ENCODE measurements around the gene ANKRD34B.

Gene ANKRD34B

GRCh38 chr5:80541392-80541791 is 28.7 kb downstream of the ANKRD34B start:
- no peak overlapping the region for H3K4me3 Mint-ChIP-seq
- H3K4me1 Mint-ChIP-seq (ENCODE audit: low read depth): no peaks in the 10 kb centered on the region
- H3K9me3 Mint-ChIP-seq: no peaks in the 10 kb centered on the region
- no peaks in the 10 kb centered on the region for H3K27me3 Mint-ChIP-seq (ENCODE audit: low read depth)
- H3K36me3 Mint-ChIP-seq (ENCODE audit: low read depth): no peaks in the 10 kb centered on the region
- no peak overlapping the region for H3K27ac Mint-ChIP-seq

- H3K27ac Mint-ChIP-seq: no peak overlapping the region
- no peak overlapping the region for H3K4me3 Mint-ChIP-seq
- no peaks in the 10 kb centered on the region for H3K4me1 Mint-ChIP-seq (ENCODE audit: low read depth)
- no peaks in the 10 kb centered on the region for H3K36me3 Mint-ChIP-seq (ENCODE audit: low read depth)
- H3K27me3 Mint-ChIP-seq (ENCODE audit: low read depth): no peaks in the 10 kb centered on the region
- no peaks in the 10 kb centered on the region for H3K9me3 Mint-ChIP-seq
Measured at GRCh38 chr5:80540691-80541090, 29.4 kb downstream of the ANKRD34B start.

GRCh38 chr5:80516826-80517225 is 53.3 kb downstream of the ANKRD34B start:
- Mint-ChIP-seq H3K4me3 (no peak overlapping the region), H3K36me3 (ENCODE audit: low read depth) (no peaks in the 10 kb centered on the region), H3K4me1 (ENCODE audit: low read depth) (no peaks in the 10 kb centered on the region), H3K27me3 (ENCODE audit: low read depth) (no peaks in the 10 kb centered on the region), H3K9me3 (no peaks in the 10 kb centered on the region), H3K27ac (no peak overlapping the region)

GRCh38 chr5:80509362-80509761 is 60.7 kb downstream of the ANKRD34B start:
- no peaks in the 10 kb centered on the region for H3K4me1 Mint-ChIP-seq (ENCODE audit: low read depth)
- no peaks in the 10 kb centered on the region for H3K9me3 Mint-ChIP-seq
- H3K36me3 Mint-ChIP-seq (ENCODE audit: low read depth): no peaks in the 10 kb centered on the region
- no peaks in the 10 kb centered on the region for H3K27me3 Mint-ChIP-seq (ENCODE audit: low read depth)
- no peak overlapping the region for H3K4me3 Mint-ChIP-seq
- no peak overlapping the region for H3K27ac Mint-ChIP-seq

GRCh38 chr5:80508844-80509243 is 61.2 kb downstream of the ANKRD34B start:
- H3K9me3 Mint-ChIP-seq: no peaks in the 10 kb centered on the region
- H3K4me1 Mint-ChIP-seq (ENCODE audit: low read depth): no peaks in the 10 kb centered on the region
- H3K36me3 Mint-ChIP-seq (ENCODE audit: low read depth): no peaks in the 10 kb centered on the region
- no peak overlapping the region for H3K27ac Mint-ChIP-seq
- no peak overlapping the region for H3K4me3 Mint-ChIP-seq
- H3K27me3 Mint-ChIP-seq (ENCODE audit: low read depth): no peaks in the 10 kb centered on the region

GRCh38 chr5:80507663-80508062 is 62.4 kb downstream of the ANKRD34B start:
- Mint-ChIP-seq H3K4me1 (ENCODE audit: low read depth) (peaks cover 2% of the 10 kb centered on the region), H3K36me3 (ENCODE audit: low read depth) (no peaks in the 10 kb centered on the region), H3K4me3 (no peak overlapping the region), H3K27me3 (ENCODE audit: low read depth) (no peaks in the 10 kb centered on the region), H3K27ac (no peak overlapping the region), H3K9me3 (no peaks in the 10 kb centered on the region)
